ENCODE data around the gene BEST2.

Gene BEST2

DNA sequence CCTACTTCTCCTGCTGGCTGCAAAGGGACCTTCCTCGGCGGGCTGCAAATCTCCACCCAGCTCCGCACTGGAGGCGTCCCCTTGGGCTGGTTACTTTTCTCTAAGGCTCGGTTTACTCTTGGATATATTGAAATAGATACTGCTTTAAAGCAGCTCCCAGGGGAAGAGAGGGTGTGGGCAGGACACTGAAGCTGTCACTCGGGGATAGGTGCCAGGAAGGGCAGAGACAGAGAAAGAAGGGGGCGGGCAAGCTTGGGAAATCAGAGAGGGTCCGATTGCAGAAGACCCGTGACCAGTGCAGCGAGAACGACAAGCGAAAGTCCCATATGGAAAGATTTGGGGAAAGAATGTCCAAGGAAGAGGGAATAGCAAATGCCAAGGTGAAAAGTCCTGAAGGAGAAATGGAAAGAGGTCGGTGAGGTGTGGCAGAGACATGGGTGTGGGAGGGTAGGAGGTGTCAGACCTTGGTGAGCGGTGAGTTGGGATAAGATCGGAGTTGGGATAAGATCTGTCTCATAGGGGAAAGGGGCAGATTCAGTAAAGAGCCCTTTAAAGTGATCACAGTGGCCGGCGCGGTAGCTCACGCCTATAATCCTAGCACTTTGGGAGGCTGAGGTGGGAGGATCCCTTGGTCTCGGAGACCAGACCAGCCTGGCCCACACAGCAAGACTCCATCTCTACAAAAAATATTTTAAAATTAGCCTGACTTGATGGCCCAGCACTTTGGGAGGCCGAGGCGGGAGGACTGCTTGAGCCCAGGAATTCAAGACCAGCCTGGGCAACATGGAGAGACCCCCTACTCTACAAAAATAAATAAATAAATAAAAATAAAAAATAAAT is 50.9 kb downstream of the BEST2 start:
- DNase-seq, result no peak

- no peak for DNase-seq
These were observed 52.5 kb downstream of the BEST2 start for GRCh38 chr19:12804051-12804450.

- peak; percentile 88 for DNase-seq
These were observed 54.9 kb downstream of the BEST2 start, which contains the start of gene RNASEH2A for GRCh38 chr19:12806242-12807081. TSS of gene RNASEH2A (plus strand) at chr19:12806584. CDS start at chr19:12806674, 90 bp downstream.

Data from activated CD8-positive, alpha-beta memory T cell treated with anti-CD3 and anti-CD28 coated beads, Interleukin-2, amount 50 U/mL, for 4 hours (primary cell).